HEK293 (cell line): ENCODE measurements around the gene PHOX2B.

ENCODE experiments used
- CTCF ChIA-PET: fragments of 350-600 bp; formaldehyde crosslinking; extraction: SDS; loops from one replicate; lab custom pipeline; 2021; ENCODE audit warnings: antibody characterized with exemption; lab: Yijun Ruan, JAX
- POLR2A ChIA-PET: fragments of 300-600 bp; formaldehyde crosslinking; extraction: SDS; loops from one replicate; lab custom pipeline; 2020; ENCODE audit warnings: antibody characterized with exemption, inconsistent platforms; lab: Yijun Ruan, JAX
- H3K27ac ChIP-seq: fragments of 200-500 bp; sonication (Bioruptor generic); 2 replicates; pipeline ENCODE4 v1.5.1; 2014; ENCODE audit warnings: low read depth, low read length, control low read depth, inconsistent platforms; ENCODE audit errors: extremely low read depth
- H3K36me3 ChIP-seq, 2 experiments: fragments of 200-500 bp in 1 of 2; sonication (Bioruptor generic) in 1 of 2; 1 replicate in 1 of 2; 2 replicates in 1 of 2; pipeline ENCODE4 v1.5.1; 2014 to 2017; ENCODE audit warnings: inconsistent platforms in 2 of 2, low read length in 2 of 2; ENCODE audit not compliant: control insufficient read depth in 2 of 2, insufficient read depth in 1 of 2
- H3K4me1 ChIP-seq: fragments of 200-500 bp; sonication (Bioruptor generic); 2 replicates; pipeline ENCODE4 v1.5.1; 2014; ENCODE audit warnings: mild to moderate bottlenecking, low read length, inconsistent platforms; ENCODE audit not compliant: control insufficient read depth, insufficient read depth
- H3K4me3 ChIP-seq: 2 replicates; pipeline ENCODE4 v1.5.1; 2011; ENCODE audit warnings: low read depth, mild to moderate bottlenecking, control low read depth, low read length, moderate library complexity
- H3K9me3 ChIP-seq: fragments of 200-500 bp; sonication (Bioruptor generic); 2 replicates; pipeline ENCODE4 v1.5.1; 2014; ENCODE audit warnings: low read depth, low read length, inconsistent platforms; ENCODE audit not compliant: control insufficient read depth, insufficient read depth
- GFI1B ChIP-seq: fragments of 450-650 bp; formaldehyde crosslinking; IDR thresholded peaks from 2 replicates; pipeline ENCODE4 v1.5.1; 2016; ENCODE audit warnings: missing biosample characterization, missing genetic modification characterization
- KLF10 ChIP-seq: fragments of 450-650 bp; IDR thresholded peaks from 2 replicates; pipeline ENCODE4 v1.5.1; 2018; ENCODE audit warnings: missing biosample characterization, mild to moderate bottlenecking, missing genetic modification characterization
- SALL2 ChIP-seq: fragments of 450-650 bp; formaldehyde crosslinking; IDR thresholded peaks from 2 replicates; pipeline ENCODE4 v1.5.0; 2017; ENCODE audit warnings: missing biosample characterization, mild to moderate bottlenecking, missing genetic modification characterization, borderline replicate concordance
- SETDB1 ChIP-seq: IDR thresholded peaks from one replicate; pipeline ENCODE4 v1.6.1; 2017; ENCODE audit warnings: mild to moderate bottlenecking, low read length, moderate library complexity, mixed read lengths; ENCODE audit not compliant: insufficient read length
- TCF7L2 ChIP-seq: IDR thresholded peaks from 2 replicates; pipeline ENCODE4 v1.6.1; 2011; ENCODE audit warnings: low read depth, mild to moderate bottlenecking, inconsistent platforms, low read length, moderate library complexity, borderline replicate concordance
- WT1 ChIP-seq: fragments of 450-650 bp; formaldehyde crosslinking; IDR thresholded peaks from 2 replicates; pipeline ENCODE4 v1.5.1; 2016; ENCODE audit warnings: missing biosample characterization, missing genetic modification characterization
- ZBTB17 ChIP-seq: fragments of 450-650 bp; formaldehyde crosslinking; IDR thresholded peaks from 2 replicates; pipeline ENCODE4 v1.5.1; 2016; ENCODE audit warnings: missing biosample characterization, missing genetic modification characterization
- ZBTB48 ChIP-seq: fragments of 450-650 bp; formaldehyde crosslinking; IDR thresholded peaks from 2 replicates; pipeline ENCODE4 v1.5.1; 2016; ENCODE audit warnings: missing biosample characterization, missing genetic modification characterization
- ZNF157 ChIP-seq: fragments of 450-650 bp; formaldehyde crosslinking; IDR thresholded peaks from 2 replicates; pipeline ENCODE4 v1.5.1; 2016; ENCODE audit warnings: missing biosample characterization, missing genetic modification characterization
- ZNF335 ChIP-seq: fragments of 450-650 bp; formaldehyde crosslinking; conservative IDR thresholded peaks from 2 replicates; pipeline ENCODE4 v1.5.1; 2016; ENCODE audit warnings: missing biosample characterization, missing genetic modification characterization
- ZNF560 ChIP-seq: fragments of 450-650 bp; formaldehyde crosslinking; IDR thresholded peaks from 2 replicates; pipeline ENCODE4 v1.5.1; 2017; ENCODE audit warnings: missing biosample characterization, missing genetic modification characterization, borderline replicate concordance
- ZNF792 ChIP-seq: fragments of 450-650 bp; formaldehyde crosslinking; IDR thresholded peaks from 2 replicates; pipeline ENCODE4 v1.5.1; 2016; ENCODE audit warnings: missing biosample characterization, missing genetic modification characterization
- ZSCAN23 ChIP-seq: fragments of 450-650 bp; formaldehyde crosslinking; IDR thresholded peaks from 2 replicates; pipeline ENCODE4 v1.5.1; 2016; ENCODE audit warnings: missing biosample characterization, missing genetic modification characterization
- TF ChIP-seq, protein P1 (sequence below): fragments of 450-650 bp; formaldehyde crosslinking; IDR thresholded peaks from 2 replicates; pipeline ENCODE4 v1.5.1; 2016; ENCODE audit warnings: missing biosample characterization, missing genetic modification characterization
- TF ChIP-seq, protein P2 (sequence below): fragments of 450-650 bp; formaldehyde crosslinking; IDR thresholded peaks from 2 replicates; pipeline ENCODE4 v1.5.1; 2016; ENCODE audit warnings: missing biosample characterization, missing genetic modification characterization, borderline replicate concordance
- TF ChIP-seq, protein P3 (sequence below): fragments of 450-650 bp; formaldehyde crosslinking; IDR thresholded peaks from 2 replicates; pipeline ENCODE4 v1.5.1; 2016; ENCODE audit warnings: missing biosample characterization, missing genetic modification characterization, borderline replicate concordance

Gene PHOX2B

DNA sequence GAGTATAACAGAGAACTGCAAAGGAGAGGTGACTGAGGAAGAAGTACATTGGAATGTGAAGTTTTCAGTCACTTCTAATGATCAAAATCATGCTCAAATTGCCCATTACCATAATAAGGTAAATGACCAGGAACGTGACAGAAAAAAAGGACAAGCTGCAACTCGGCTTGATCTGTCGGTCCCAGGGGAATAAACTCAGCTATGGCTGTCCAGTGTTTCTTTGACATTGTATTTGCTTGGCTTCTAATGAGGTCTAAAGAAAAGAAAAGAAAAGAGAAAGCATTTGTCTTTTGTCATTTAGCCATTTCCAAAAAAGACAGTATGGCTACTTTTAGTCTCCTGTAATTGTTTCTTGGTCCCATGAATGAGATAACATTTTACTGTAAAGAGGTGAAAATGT is 25.2 kb downstream of the PHOX2B start:
- Histone ChIP-seq H3K4me3 (no peak overlapping the region), H3K27ac (no peak overlapping the region)
- POLR2A ChIA-PET, result no interaction called here
- TF ChIP-seq ZSCAN23 (tag by site-specific recombination), result no peak
- TF ChIP-seq, protein P1, sequence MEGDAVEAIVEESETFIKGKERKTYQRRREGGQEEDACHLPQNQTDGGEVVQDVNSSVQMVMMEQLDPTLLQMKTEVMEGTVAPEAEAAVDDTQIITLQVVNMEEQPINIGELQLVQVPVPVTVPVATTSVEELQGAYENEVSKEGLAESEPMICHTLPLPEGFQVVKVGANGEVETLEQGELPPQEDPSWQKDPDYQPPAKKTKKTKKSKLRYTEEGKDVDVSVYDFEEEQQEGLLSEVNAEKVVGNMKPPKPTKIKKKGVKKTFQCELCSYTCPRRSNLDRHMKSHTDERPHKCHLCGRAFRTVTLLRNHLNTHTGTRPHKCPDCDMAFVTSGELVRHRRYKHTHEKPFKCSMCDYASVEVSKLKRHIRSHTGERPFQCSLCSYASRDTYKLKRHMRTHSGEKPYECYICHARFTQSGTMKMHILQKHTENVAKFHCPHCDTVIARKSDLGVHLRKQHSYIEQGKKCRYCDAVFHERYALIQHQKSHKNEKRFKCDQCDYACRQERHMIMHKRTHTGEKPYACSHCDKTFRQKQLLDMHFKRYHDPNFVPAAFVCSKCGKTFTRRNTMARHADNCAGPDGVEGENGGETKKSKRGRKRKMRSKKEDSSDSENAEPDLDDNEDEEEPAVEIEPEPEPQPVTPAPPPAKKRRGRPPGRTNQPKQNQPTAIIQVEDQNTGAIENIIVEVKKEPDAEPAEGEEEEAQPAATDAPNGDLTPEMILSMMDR, result no peak
- no peak for TF ChIP-seq WT1
- TF ChIP-seq SETDB1, result no peak
- no peak for TF ChIP-seq TCF7L2
- TF ChIP-seq ZBTB48 (tag by site-specific recombination), result no peak
- TF ChIP-seq ZNF792 (tag by site-specific recombination), result no peak
- no peak for TF ChIP-seq ZNF560
- TF ChIP-seq SALL2 (tag by site-specific recombination), result no peak
- TF ChIP-seq ZBTB17 (tag by site-specific recombination), result no peak
- TF ChIP-seq ZNF335, result no peak
- no peak for TF ChIP-seq KLF10 (tag by site-specific recombination)
- TF ChIP-seq, protein P2, sequence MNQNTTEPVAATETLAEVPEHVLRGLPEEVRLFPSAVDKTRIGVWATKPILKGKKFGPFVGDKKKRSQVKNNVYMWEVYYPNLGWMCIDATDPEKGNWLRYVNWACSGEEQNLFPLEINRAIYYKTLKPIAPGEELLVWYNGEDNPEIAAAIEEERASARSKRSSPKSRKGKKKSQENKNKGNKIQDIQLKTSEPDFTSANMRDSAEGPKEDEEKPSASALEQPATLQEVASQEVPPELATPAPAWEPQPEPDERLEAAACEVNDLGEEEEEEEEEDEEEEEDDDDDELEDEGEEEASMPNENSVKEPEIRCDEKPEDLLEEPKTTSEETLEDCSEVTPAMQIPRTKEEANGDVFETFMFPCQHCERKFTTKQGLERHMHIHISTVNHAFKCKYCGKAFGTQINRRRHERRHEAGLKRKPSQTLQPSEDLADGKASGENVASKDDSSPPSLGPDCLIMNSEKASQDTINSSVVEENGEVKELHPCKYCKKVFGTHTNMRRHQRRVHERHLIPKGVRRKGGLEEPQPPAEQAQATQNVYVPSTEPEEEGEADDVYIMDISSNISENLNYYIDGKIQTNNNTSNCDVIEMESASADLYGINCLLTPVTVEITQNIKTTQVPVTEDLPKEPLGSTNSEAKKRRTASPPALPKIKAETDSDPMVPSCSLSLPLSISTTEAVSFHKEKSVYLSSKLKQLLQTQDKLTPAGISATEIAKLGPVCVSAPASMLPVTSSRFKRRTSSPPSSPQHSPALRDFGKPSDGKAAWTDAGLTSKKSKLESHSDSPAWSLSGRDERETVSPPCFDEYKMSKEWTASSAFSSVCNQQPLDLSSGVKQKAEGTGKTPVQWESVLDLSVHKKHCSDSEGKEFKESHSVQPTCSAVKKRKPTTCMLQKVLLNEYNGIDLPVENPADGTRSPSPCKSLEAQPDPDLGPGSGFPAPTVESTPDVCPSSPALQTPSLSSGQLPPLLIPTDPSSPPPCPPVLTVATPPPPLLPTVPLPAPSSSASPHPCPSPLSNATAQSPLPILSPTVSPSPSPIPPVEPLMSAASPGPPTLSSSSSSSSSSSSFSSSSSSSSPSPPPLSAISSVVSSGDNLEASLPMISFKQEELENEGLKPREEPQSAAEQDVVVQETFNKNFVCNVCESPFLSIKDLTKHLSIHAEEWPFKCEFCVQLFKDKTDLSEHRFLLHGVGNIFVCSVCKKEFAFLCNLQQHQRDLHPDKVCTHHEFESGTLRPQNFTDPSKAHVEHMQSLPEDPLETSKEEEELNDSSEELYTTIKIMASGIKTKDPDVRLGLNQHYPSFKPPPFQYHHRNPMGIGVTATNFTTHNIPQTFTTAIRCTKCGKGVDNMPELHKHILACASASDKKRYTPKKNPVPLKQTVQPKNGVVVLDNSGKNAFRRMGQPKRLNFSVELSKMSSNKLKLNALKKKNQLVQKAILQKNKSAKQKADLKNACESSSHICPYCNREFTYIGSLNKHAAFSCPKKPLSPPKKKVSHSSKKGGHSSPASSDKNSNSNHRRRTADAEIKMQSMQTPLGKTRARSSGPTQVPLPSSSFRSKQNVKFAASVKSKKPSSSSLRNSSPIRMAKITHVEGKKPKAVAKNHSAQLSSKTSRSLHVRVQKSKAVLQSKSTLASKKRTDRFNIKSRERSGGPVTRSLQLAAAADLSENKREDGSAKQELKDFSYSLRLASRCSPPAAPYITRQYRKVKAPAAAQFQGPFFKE (tag by site-specific recombination), result no peak
- TF ChIP-seq, protein P3, sequence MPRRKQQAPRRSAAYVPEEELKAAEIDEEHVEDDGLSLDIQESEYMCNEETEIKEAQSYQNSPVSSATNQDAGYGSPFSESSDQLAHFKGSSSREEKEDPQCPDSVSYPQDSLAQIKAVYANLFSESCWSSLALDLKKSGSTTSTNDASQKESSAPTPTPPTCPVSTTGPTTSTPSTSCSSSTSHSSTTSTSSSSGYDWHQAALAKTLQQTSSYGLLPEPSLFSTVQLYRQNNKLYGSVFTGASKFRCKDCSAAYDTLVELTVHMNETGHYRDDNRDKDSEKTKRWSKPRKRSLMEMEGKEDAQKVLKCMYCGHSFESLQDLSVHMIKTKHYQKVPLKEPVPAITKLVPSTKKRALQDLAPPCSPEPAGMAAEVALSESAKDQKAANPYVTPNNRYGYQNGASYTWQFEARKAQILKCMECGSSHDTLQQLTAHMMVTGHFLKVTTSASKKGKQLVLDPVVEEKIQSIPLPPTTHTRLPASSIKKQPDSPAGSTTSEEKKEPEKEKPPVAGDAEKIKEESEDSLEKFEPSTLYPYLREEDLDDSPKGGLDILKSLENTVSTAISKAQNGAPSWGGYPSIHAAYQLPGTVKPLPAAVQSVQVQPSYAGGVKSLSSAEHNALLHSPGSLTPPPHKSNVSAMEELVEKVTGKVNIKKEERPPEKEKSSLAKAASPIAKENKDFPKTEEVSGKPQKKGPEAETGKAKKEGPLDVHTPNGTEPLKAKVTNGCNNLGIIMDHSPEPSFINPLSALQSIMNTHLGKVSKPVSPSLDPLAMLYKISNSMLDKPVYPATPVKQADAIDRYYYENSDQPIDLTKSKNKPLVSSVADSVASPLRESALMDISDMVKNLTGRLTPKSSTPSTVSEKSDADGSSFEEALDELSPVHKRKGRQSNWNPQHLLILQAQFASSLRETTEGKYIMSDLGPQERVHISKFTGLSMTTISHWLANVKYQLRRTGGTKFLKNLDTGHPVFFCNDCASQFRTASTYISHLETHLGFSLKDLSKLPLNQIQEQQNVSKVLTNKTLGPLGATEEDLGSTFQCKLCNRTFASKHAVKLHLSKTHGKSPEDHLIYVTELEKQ (tag by site-specific recombination), result no peak
- no peak for TF ChIP-seq GFI1B (tag by site-specific recombination)
- no peak for TF ChIP-seq ZNF157 (tag by site-specific recombination)
- TF ChIP-seq, all 188 proteins: peak for 0
- Histone ChIP-seq H3K4me1 (no peaks in the 10 kb centered on the region), H3K36me3 (no peaks in the 10 kb centered on the region), H3K9me3 (no peaks in the 10 kb centered on the region)
- CTCF ChIA-PET, result no interaction called here
